ENCODE data around the gene OSMR.

GRCh38 chr5:38816083-38817030 lies 29.5 kb upstream of the OSMR start:
- TF ChIP-seq, protein P1, sequence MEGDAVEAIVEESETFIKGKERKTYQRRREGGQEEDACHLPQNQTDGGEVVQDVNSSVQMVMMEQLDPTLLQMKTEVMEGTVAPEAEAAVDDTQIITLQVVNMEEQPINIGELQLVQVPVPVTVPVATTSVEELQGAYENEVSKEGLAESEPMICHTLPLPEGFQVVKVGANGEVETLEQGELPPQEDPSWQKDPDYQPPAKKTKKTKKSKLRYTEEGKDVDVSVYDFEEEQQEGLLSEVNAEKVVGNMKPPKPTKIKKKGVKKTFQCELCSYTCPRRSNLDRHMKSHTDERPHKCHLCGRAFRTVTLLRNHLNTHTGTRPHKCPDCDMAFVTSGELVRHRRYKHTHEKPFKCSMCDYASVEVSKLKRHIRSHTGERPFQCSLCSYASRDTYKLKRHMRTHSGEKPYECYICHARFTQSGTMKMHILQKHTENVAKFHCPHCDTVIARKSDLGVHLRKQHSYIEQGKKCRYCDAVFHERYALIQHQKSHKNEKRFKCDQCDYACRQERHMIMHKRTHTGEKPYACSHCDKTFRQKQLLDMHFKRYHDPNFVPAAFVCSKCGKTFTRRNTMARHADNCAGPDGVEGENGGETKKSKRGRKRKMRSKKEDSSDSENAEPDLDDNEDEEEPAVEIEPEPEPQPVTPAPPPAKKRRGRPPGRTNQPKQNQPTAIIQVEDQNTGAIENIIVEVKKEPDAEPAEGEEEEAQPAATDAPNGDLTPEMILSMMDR (IDR thresholded peaks at IDR 0.05): no peak
- no peak for TF ChIP-seq POLR2AphosphoS5 (IDR thresholded peaks at IDR 0.05; ENCODE audit: insufficient read depth in 1 of 2, low read depth in 1 of 2)

Measured in vagina (tissue), 2 donors.